ENCODE results near the gene AHSA1.
A peak's percentile ranks its signal among the peaks of the same experiment; 100 is the strongest.

AHSA1 gene

GRCh38 chr14:77439861-77440260, 18.0 kb upstream of the AHSA1 start:
- Histone ChIP-seq H3K4me3 (ENCODE audit: low read length in 2 of 2) (no peak overlapping the region), H3K27ac (ENCODE audit: low read length) (no peak overlapping the region), H3K9ac (ENCODE audit: low read length in 2 of 2) (no peak overlapping the region), H3K4me1 (ENCODE audit: control insufficient read depth, insufficient read depth, low read length) (no peaks in the 10 kb centered on the region), H3K27me3 (ENCODE audit: control insufficient read depth in 1 of 2, insufficient read depth in 2 of 2, low read length in 2 of 2) (no peaks in the 10 kb centered on the region), H3K36me3 (ENCODE audit: control insufficient read depth in 2 of 2, insufficient read depth in 2 of 2, low read length in 2 of 2) (peaks cover 44 to 55% of the 10 kb centered on the region in 2 donors), H3K9me3 (ENCODE audit: control insufficient read depth in 2 of 2, low read length in 2 of 2) (no peaks in the 10 kb centered on the region)

GRCh38 chr14:77442196-77442595, 15.7 kb upstream of the AHSA1 start:
- Histone ChIP-seq H3K36me3 (ENCODE audit: control insufficient read depth in 2 of 2, insufficient read depth in 2 of 2, low read length in 2 of 2) (peaks cover 33 to 38% of the 10 kb centered on the region in 2 donors), H3K4me1 (ENCODE audit: control insufficient read depth, insufficient read depth, low read length) (no peaks in the 10 kb centered on the region), H3K9me3 (ENCODE audit: control insufficient read depth in 2 of 2, low read length in 2 of 2) (no peaks in the 10 kb centered on the region), H3K4me3 (ENCODE audit: low read length in 2 of 2) (no peak overlapping the region), H3K9ac (ENCODE audit: low read length in 2 of 2) (no peak overlapping the region), H3K27ac (ENCODE audit: low read length) (no peak overlapping the region), H3K27me3 (ENCODE audit: control insufficient read depth in 1 of 2, insufficient read depth in 2 of 2, low read length in 2 of 2) (no peaks in the 10 kb centered on the region)

DNA sequence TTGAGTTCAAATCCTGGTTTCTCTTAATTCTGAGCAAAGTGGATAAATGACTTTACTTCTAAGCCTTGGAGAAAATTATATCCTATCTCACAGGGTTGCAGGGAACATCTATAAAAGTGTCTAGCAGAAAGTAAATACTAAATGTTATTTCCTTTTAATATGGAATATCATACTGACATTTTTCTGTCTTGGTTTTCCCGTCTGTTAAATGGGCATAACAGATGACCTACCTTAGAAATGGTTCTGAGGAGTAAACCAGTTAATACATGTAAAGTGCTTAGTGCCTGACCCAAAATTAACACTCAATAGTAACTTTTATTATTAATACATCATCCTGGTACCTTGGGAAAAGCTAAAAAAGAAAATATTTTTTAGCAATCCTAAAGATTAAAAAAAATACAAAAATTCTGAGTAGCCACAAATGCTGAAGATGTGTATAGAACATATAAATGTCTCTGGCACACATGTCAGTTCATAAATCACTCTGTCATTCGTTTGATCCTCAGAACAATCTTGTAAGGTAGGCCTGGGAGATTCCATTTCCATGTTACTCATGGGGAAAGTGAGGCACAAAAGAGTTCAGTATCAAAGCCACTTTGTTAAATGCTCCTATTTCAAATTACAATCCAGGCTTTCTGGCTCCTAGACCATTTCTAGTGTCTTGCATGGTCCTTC, 1.8 kb upstream of the AHSA1 start:
- no peaks in the 10 kb centered on the region for H3K27me3 ChIP-seq (ENCODE audit: control insufficient read depth in 1 of 2, insufficient read depth in 2 of 2, low read length in 2 of 2)
- H3K9me3 ChIP-seq (ENCODE audit: control insufficient read depth in 2 of 2, low read length in 2 of 2): no peaks in the 10 kb centered on the region
- H3K9ac ChIP-seq (ENCODE audit: low read length in 2 of 2): peak overlapping the region; percentile 95 to 98
- H3K27ac ChIP-seq (ENCODE audit: low read length): no peak overlapping the region
- peaks cover 14 to 16% of the 10 kb centered on the region in 2 donors for H3K36me3 ChIP-seq (ENCODE audit: control insufficient read depth in 2 of 2, insufficient read depth in 2 of 2, low read length in 2 of 2)
- peaks cover 20% of the 10 kb centered on the region for H3K4me1 ChIP-seq (ENCODE audit: control insufficient read depth, insufficient read depth, low read length)
- peak overlapping the region; percentile 89 to 99 for H3K4me3 ChIP-seq (ENCODE audit: low read length in 2 of 2)

GRCh38 chr14:77457115-77457521, 775 bp upstream of the AHSA1 start:
- H3K27me3 ChIP-seq (ENCODE audit: control insufficient read depth in 1 of 2, insufficient read depth in 2 of 2, low read length in 2 of 2): no peaks in the 10 kb centered on the region
- peak overlapping the region; percentile 89 to 99 for H3K4me3 ChIP-seq (ENCODE audit: low read length in 2 of 2)
- H3K27ac ChIP-seq (ENCODE audit: low read length): peak overlapping the region; percentile 93
- peaks cover 21 to 22% of the 10 kb centered on the region in 2 donors for H3K36me3 ChIP-seq (ENCODE audit: control insufficient read depth in 2 of 2, insufficient read depth in 2 of 2, low read length in 2 of 2)
- peaks cover 20% of the 10 kb centered on the region for H3K4me1 ChIP-seq (ENCODE audit: control insufficient read depth, insufficient read depth, low read length)
- H3K9me3 ChIP-seq (ENCODE audit: control insufficient read depth in 2 of 2, low read length in 2 of 2): no peaks in the 10 kb centered on the region
- H3K9ac ChIP-seq (ENCODE audit: low read length in 2 of 2): peak overlapping the region; percentile 95 to 98

DNA sequence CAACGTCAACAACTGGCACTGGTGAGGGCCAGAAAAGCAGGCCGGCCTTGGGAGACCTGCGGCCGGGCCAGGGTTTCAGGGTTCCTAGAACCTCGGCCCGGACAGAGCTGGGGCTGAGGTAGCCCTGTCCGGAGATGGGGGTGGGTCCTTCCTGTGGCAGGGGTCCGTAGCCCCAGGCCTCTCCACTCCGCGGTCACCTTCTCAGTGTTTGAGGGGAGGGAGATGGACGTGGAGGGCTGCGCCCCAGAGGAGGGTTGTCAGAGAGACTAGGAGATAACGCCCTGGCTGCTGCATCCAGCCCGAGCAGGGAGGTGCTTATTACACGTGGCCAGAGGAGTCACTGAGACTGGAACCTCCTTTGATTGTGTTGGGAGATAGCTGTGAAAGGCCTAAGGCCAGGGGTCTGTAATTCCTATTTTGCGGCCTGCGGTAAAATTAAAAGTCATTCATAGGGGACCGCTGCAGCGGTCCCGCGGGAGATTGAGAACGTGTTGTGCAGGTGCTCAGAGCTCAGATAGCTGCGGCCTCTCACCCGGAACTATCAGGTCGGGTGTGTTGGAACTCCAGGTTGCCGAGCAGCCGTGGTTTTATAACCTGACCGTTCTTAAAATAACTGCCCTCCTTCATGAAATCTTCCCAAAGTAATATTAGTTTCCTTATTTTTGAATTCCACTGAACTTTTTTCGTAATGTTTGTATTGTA, 507 bp downstream of the AHSA1 start:
- peak overlapping the region; percentile 93 for H3K27ac ChIP-seq (ENCODE audit: low read length)
- no peaks in the 10 kb centered on the region for H3K9me3 ChIP-seq (ENCODE audit: control insufficient read depth in 2 of 2, low read length in 2 of 2)

DNA sequence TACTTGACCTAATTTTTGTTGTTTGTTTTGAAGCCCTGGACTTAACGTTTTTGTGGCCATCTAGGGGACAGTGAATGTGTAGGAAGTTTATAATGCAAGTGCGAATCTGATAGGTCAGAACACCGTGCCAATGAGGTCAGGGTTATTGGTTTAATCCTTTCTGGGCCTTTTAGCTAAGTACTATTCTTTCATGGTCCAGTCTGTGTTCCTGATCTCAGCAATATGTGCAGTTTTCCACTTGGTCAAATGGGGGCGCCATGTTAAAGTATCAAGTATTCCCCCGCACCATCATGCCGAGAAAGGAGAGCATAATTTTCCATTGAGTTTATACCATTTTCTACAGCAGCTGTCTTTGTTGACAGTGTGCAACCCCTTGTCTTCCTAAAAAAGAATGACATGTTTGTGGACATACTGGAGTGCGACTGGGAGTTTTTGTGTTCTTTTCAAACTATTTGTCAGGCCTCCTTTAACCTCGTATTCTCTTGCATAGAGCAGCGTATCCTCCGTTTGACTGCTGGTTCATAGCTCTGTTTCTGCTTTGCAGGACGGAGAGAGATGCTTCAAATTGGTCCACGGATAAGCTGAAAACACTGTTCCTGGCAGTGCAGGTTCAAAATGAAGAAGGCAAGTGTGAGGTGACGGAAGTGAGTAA, 1.3 kb downstream of the AHSA1 start:
- Histone ChIP-seq H3K36me3 (ENCODE audit: control insufficient read depth in 2 of 2, insufficient read depth in 2 of 2, low read length in 2 of 2) (peaks cover 28 to 36% of the 10 kb centered on the region in 2 donors), H3K9me3 (ENCODE audit: control insufficient read depth in 2 of 2, low read length in 2 of 2) (no peaks in the 10 kb centered on the region), H3K27ac (ENCODE audit: low read length) (no peak overlapping the region), H3K4me3 (ENCODE audit: low read length in 2 of 2) (peak overlapping the region; percentile 89 to 99), H3K27me3 (ENCODE audit: control insufficient read depth in 1 of 2, insufficient read depth in 2 of 2, low read length in 2 of 2) (no peaks in the 10 kb centered on the region), H3K4me1 (ENCODE audit: control insufficient read depth, insufficient read depth, low read length) (peaks cover 20% of the 10 kb centered on the region), H3K9ac (ENCODE audit: low read length in 2 of 2) (peak overlapping the region in 1 of 2 donors; percentile 95)

More for the DNA sequence above, 507 bp downstream of the AHSA1 start:
- Histone ChIP-seq H3K9ac (ENCODE audit: low read length in 2 of 2) (peak overlapping the region; percentile 95 to 98), H3K36me3 (ENCODE audit: control insufficient read depth in 2 of 2, insufficient read depth in 2 of 2, low read length in 2 of 2) (peaks cover 24 to 29% of the 10 kb centered on the region in 2 donors), H3K4me3 (ENCODE audit: low read length in 2 of 2) (peak overlapping the region; percentile 89 to 99), H3K27me3 (ENCODE audit: control insufficient read depth in 1 of 2, insufficient read depth in 2 of 2, low read length in 2 of 2) (no peaks in the 10 kb centered on the region), H3K4me1 (ENCODE audit: control insufficient read depth, insufficient read depth, low read length) (peaks cover 20% of the 10 kb centered on the region)

GRCh38 chr14:77467801-77468200, 9.9 kb downstream of the AHSA1 start:
- Histone ChIP-seq H3K4me3 (ENCODE audit: low read length in 2 of 2) (no peak overlapping the region), H3K9me3 (ENCODE audit: control insufficient read depth in 2 of 2, low read length in 2 of 2) (no peaks in the 10 kb centered on the region), H3K27me3 (ENCODE audit: control insufficient read depth in 1 of 2, insufficient read depth in 2 of 2, low read length in 2 of 2) (no peaks in the 10 kb centered on the region)

GRCh38 chr14:77469067-77469505, 11.2 kb downstream of the AHSA1 start:
- Histone ChIP-seq H3K9me3 (ENCODE audit: control insufficient read depth in 2 of 2, low read length in 2 of 2) (no peaks in the 10 kb centered on the region), H3K9ac (ENCODE audit: low read length in 2 of 2) (no peak overlapping the region), H3K27ac (ENCODE audit: low read length) (no peak overlapping the region), H3K4me3 (ENCODE audit: low read length in 2 of 2) (no peak overlapping the region), H3K36me3 (ENCODE audit: control insufficient read depth in 2 of 2, insufficient read depth in 2 of 2, low read length in 2 of 2) (peaks cover 34 to 42% of the 10 kb centered on the region in 2 donors), H3K27me3 (ENCODE audit: control insufficient read depth in 1 of 2, insufficient read depth in 2 of 2, low read length in 2 of 2) (no peaks in the 10 kb centered on the region), H3K4me1 (ENCODE audit: control insufficient read depth, insufficient read depth, low read length) (no peaks in the 10 kb centered on the region)

More at GRCh38 chr14:77467801-77468200, 9.9 kb downstream of the AHSA1 start:
- H3K36me3 ChIP-seq (ENCODE audit: control insufficient read depth in 2 of 2, insufficient read depth in 2 of 2, low read length in 2 of 2): peaks cover 39 to 52% of the 10 kb centered on the region in 2 donors
- no peak overlapping the region for H3K9ac ChIP-seq (ENCODE audit: low read length in 2 of 2)
- no peak overlapping the region for H3K27ac ChIP-seq (ENCODE audit: low read length)
- H3K4me1 ChIP-seq (ENCODE audit: control insufficient read depth, insufficient read depth, low read length): no peaks in the 10 kb centered on the region

DNA sequence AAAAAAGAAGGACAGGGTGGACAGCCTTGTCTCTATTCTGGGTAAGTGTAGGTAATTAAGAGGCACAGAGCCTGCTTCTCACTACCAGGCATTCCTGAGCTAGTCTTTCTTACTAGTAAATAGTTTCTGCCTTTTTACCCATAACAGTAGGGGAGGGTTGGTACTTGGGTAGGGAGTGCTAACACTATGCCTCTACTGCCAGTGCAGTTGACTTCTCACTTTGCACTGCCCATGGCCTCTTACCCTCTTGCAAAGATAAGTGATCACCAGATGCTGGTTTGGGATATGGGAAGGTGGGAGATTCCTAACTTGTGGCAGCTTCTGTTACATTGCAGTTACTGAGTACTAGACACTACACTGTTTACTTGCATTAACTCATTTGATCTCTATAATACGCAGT, 11.6 kb downstream of the AHSA1 start:
- Histone ChIP-seq H3K36me3 (ENCODE audit: control insufficient read depth in 2 of 2, insufficient read depth in 2 of 2, low read length in 2 of 2) (peaks cover 34 to 38% of the 10 kb centered on the region in 2 donors), H3K4me1 (ENCODE audit: control insufficient read depth, insufficient read depth, low read length) (no peaks in the 10 kb centered on the region)

GRCh38 chr14:77470224-77470870, 12.5 kb downstream of the AHSA1 start:
- Histone ChIP-seq H3K9me3 (ENCODE audit: control insufficient read depth in 2 of 2, low read length in 2 of 2) (no peaks in the 10 kb centered on the region), H3K4me1 (ENCODE audit: control insufficient read depth, insufficient read depth, low read length) (no peaks in the 10 kb centered on the region), H3K9ac (ENCODE audit: low read length in 2 of 2) (no peak overlapping the region), H3K36me3 (ENCODE audit: control insufficient read depth in 2 of 2, insufficient read depth in 2 of 2, low read length in 2 of 2) (peaks cover 28 to 30% of the 10 kb centered on the region in 2 donors), H3K27me3 (ENCODE audit: control insufficient read depth in 1 of 2, insufficient read depth in 2 of 2, low read length in 2 of 2) (no peaks in the 10 kb centered on the region), H3K27ac (ENCODE audit: low read length) (no peak overlapping the region), H3K4me3 (ENCODE audit: low read length in 2 of 2) (no peak overlapping the region)

More for the DNA sequence above, 11.6 kb downstream of the AHSA1 start:
- Histone ChIP-seq H3K4me3 (ENCODE audit: low read length in 2 of 2) (no peak overlapping the region), H3K27ac (ENCODE audit: low read length) (no peak overlapping the region), H3K27me3 (ENCODE audit: control insufficient read depth in 1 of 2, insufficient read depth in 2 of 2, low read length in 2 of 2) (no peaks in the 10 kb centered on the region), H3K9ac (ENCODE audit: low read length in 2 of 2) (no peak overlapping the region), H3K9me3 (ENCODE audit: control insufficient read depth in 2 of 2, low read length in 2 of 2) (no peaks in the 10 kb centered on the region)

All from stomach smooth muscle (tissue), 2 donors.